HEK293T (cell line): ENCODE data around the gene ARID1A.
"Not testable (repeated sequence)": the region's sequence is repeated elsewhere in the genome, so short reads cannot be mapped to it uniquely, and the experiment has no call there.

Experiments used
- CTCF ChIA-PET: fragments of 350-600 bp; formaldehyde crosslinking; extraction: SDS; loops from one replicate; lab custom pipeline; 2021; ENCODE audit warnings: antibody characterized with exemption, inconsistent platforms; lab: Yijun Ruan, JAX
- POLR2A ChIA-PET: fragments of 350-600 bp; formaldehyde crosslinking; extraction: SDS; loops from one replicate; lab custom pipeline; 2020; ENCODE audit warnings: antibody characterized with exemption, inconsistent platforms; lab: Yijun Ruan, JAX
- DNase-seq: peaks from one replicate; pipeline ENCODE4 v3.0.0; 2012; ENCODE audit warnings: mixed read lengths; ENCODE audit errors: extremely low spot score
- ARNT ChIP-seq: fragments of 450-650 bp; IDR thresholded peaks from 2 replicates; pipeline ENCODE4 v1.6.1; 2017; ENCODE audit warnings: mild to moderate bottlenecking
- BHLHE40 ChIP-seq: fragments of 450-650 bp; IDR thresholded peaks from 2 replicates; pipeline ENCODE4 v1.6.1; 2016; ENCODE audit warnings: mild to moderate bottlenecking, moderate library complexity, borderline replicate concordance
- CTBP1 ChIP-seq: fragments of 450-650 bp; IDR thresholded peaks from 2 replicates; pipeline ENCODE4 v1.6.1; 2016; ENCODE audit warnings: borderline replicate concordance
- ELF4 ChIP-seq: fragments of 450-650 bp; IDR thresholded peaks from 2 replicates; pipeline ENCODE4 v1.6.1; 2017; ENCODE audit warnings: antibody characterized with exemption
- FOXA1 ChIP-seq: fragments of 450-650 bp; IDR thresholded peaks from 2 replicates; pipeline ENCODE4 v1.6.1; 2016; ENCODE audit warnings: mild to moderate bottlenecking
- FOXK2 ChIP-seq: fragments of 450-650 bp; IDR thresholded peaks from 2 replicates; pipeline ENCODE4 v1.6.1; 2016; ENCODE audit warnings: mild to moderate bottlenecking
- FOXM1 ChIP-seq: fragments of 450-650 bp; IDR thresholded peaks from 2 replicates; pipeline ENCODE4 v1.6.1; 2017; ENCODE audit warnings: mild to moderate bottlenecking, borderline replicate concordance
- HDGF ChIP-seq: fragments of 450-650 bp; IDR thresholded peaks from 2 replicates; pipeline ENCODE4 v1.6.1; 2017; ENCODE audit warnings: antibody characterized with exemption, borderline replicate concordance
- L3MBTL2 ChIP-seq: fragments of 450-650 bp; conservative IDR thresholded peaks from 2 replicates; pipeline ENCODE4 v1.6.1; 2016; ENCODE audit warnings: mild to moderate bottlenecking
- LEF1 ChIP-seq: fragments of 450-650 bp; IDR thresholded peaks from 2 replicates; pipeline ENCODE4 v1.6.1; 2017; ENCODE audit warnings: mild to moderate bottlenecking, borderline replicate concordance
- NFRKB ChIP-seq: fragments of 450-650 bp; IDR thresholded peaks from 2 replicates; pipeline ENCODE4 v1.6.1; 2016; ENCODE audit warnings: mild to moderate bottlenecking, moderate library complexity
- PKNOX1 ChIP-seq: fragments of 450-650 bp; IDR thresholded peaks from 2 replicates; pipeline ENCODE4 v1.6.1; 2016
- SP1 ChIP-seq: fragments of 450-650 bp; IDR thresholded peaks from 2 replicates; pipeline ENCODE4 v1.6.1; 2017
- SUZ12 ChIP-seq: fragments of 450-650 bp; IDR thresholded peaks from 2 replicates; pipeline ENCODE4 v1.6.1; 2016; ENCODE audit warnings: mild to moderate bottlenecking
- TARDBP ChIP-seq: fragments of 450-650 bp; IDR thresholded peaks from 2 replicates; pipeline ENCODE4 v1.6.1; 2016
- ZNF384 ChIP-seq: fragments of 450-650 bp; IDR thresholded peaks from 2 replicates; pipeline ENCODE4 v1.6.1; 2016

Gene ARID1A

GRCh38 chr1:26695356-26696118 lies at the start of gene ARID1A:
Gene ARID1A, plus strand, starts transcription at chr1:26696015. Its CDS starts 389 bp downstream, at chr1:26696404.
- DNase-seq = peak; percentile 75
- TF ChIP-seq NFRKB = no peak
- peak; percentile 45; the same call in 1 of the 2 replicates for TF ChIP-seq ELF4
- TF ChIP-seq FOXA1 = no peak
- no peak for TF ChIP-seq FOXK2
- TF ChIP-seq ARNT = peak; percentile 34; the same call in 1 of the 2 replicates
- TF ChIP-seq ZNF384 = no peak
- TF ChIP-seq HDGF = no peak
- no peak for TF ChIP-seq TARDBP
- TF ChIP-seq SP1 = no peak
- peak; percentile 74 for TF ChIP-seq L3MBTL2
- no peak for TF ChIP-seq SUZ12
- TF ChIP-seq FOXM1 = peak; percentile 94
- TF ChIP-seq CTBP1 = peak; percentile 51; the same call in 1 of the 2 replicates
- peak; percentile 37; the same call in 1 of the 2 replicates for TF ChIP-seq LEF1
- TF ChIP-seq BHLHE40 = no peak
- no peak for TF ChIP-seq PKNOX1
- ChIA-PET POLR2A (interaction anchor here (1.3 to 5.1 kb wide), 4 partner anchors 11 to 91 kb away, joined by 3 to 100 read pairs (median 10); partner anchors contain the start of gene PIGV), CTCF (no interaction called here)

GRCh38 chr1:26664802-26665201 lies 31.0 kb upstream of the ARID1A start:
- no peak for DNase-seq
- CTCF ChIA-PET = interaction anchor here (0.7 kb wide), 1 partner anchor 13 kb away, joined by 3 read pairs; no protein-coding TSS in a partner anchor
- TF ChIP-seq NFRKB (no peak), ZNF384 (no peak), PKNOX1 (no peak), LEF1 (no peak), L3MBTL2 (no peak), ELF4 (no peak), SP1 (no peak), FOXM1 (no peak), FOXK2 (no peak), TARDBP (no peak), CTBP1 (no peak), ARNT (no peak), HDGF (no peak), SUZ12 (no peak), FOXA1 (no peak), BHLHE40 (no peak)
- POLR2A ChIA-PET = no interaction called here

GRCh38 chr1:26666855-26667254 lies 29.0 kb upstream of the ARID1A start:
- POLR2A ChIA-PET = interaction anchor here (1.0 to 1.1 kb wide), 3 partner anchors 25 to 121 kb away, joined by 3 read pairs; partner anchors contain the start of gene PIGV
- TF ChIP-seq TARDBP (no peak), PKNOX1 (no peak), ZNF384 (no peak), FOXM1 (no peak), SUZ12 (no peak)

GRCh38 chr1:26668106-26668786 lies 27.6 kb upstream of the ARID1A start:
- POLR2A ChIA-PET = not testable (repeated sequence)

More at GRCh38 chr1:26666855-26667254, 29.0 kb upstream of the ARID1A start:
- CTCF ChIA-PET = interaction anchor here (0.7 to 1.3 kb wide), 2 partner anchors 11 to 25 kb away, joined by 4 to 7 read pairs; no protein-coding TSS in a partner anchor
- no peak for DNase-seq

GRCh38 chr1:26677306-26678115 lies 18.3 kb upstream of the ARID1A start:
- POLR2A ChIA-PET = interaction anchor here (0.6 to 1.9 kb wide), 6 partner anchors 12 to 177 kb away, joined by 3 to 9 read pairs (median 8); partner anchors contain the start of gene PIGV
- DNase-seq = peak; percentile 51
- CTCF ChIA-PET = interaction anchor here (0.6 to 2.2 kb wide), 18 partner anchors 11 to 355 kb away, joined by 3 to 11 read pairs (median 4); no protein-coding TSS in a partner anchor
- TF ChIP-seq LEF1 (no peak), TARDBP (no peak)

More at GRCh38 chr1:26668106-26668786, 27.6 kb upstream of the ARID1A start:
- DNase-seq, CTCF ChIA-PET: not testable (repeated sequence)
